Measurements from ENCODE around the gene PLCXD3. TPM values are rescaled to one million over a fixed set of nuclear protein-coding genes. Genes with fewer than 3 reads are reported as not detected.

Gene PLCXD3
- total RNA-seq, 6 donors from 2014 or later, result 1.0 to 2.9 (median 2.2) TPM

DNA sequence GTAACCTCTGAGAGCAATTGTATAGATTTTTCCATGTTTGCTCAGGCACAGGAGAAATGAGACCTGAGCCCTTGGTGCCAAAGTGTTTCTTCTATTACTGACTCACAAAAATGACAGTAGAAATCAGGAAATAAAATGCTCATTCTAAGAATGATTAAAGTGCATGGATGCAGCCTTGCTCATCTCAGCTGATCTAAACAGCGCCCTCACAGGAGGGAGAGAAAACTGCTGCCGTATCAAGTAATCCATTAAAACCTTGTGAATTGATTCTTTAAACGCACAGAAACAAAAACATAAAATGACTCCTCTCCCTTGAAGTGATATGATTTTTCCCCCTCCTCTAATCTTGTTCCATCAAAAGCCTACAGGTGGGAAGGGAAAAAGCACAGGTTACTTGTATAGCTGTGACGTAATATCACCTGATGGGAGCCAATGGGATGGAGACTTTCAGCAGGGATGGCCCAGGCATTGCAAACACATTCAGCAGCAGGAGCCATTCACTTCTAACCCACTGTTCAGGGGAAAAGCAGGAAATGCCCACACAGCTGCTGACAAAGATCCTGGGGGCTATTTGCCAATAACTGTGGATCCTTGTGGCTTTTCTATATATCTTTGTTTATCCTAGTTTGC is 76.7 kb downstream of the PLCXD3 start:
- DNase-seq, result no peak
- no peak overlapping the region for H3K27ac ChIP-seq
- ATAC-seq (ENCODE audit: low FRiP score in 2 of 2), result no peak
- no peaks in the 10 kb centered on the region for H3K4me1 ChIP-seq
- no peak overlapping the region for H3K4me3 ChIP-seq
- TF ChIP-seq POLR2AphosphoS5 (IDR thresholded peaks at IDR 0.05), result no peak
- TF ChIP-seq POLR2A (IDR thresholded peaks at IDR 0.05), result no peak
- TF ChIP-seq, protein P1, sequence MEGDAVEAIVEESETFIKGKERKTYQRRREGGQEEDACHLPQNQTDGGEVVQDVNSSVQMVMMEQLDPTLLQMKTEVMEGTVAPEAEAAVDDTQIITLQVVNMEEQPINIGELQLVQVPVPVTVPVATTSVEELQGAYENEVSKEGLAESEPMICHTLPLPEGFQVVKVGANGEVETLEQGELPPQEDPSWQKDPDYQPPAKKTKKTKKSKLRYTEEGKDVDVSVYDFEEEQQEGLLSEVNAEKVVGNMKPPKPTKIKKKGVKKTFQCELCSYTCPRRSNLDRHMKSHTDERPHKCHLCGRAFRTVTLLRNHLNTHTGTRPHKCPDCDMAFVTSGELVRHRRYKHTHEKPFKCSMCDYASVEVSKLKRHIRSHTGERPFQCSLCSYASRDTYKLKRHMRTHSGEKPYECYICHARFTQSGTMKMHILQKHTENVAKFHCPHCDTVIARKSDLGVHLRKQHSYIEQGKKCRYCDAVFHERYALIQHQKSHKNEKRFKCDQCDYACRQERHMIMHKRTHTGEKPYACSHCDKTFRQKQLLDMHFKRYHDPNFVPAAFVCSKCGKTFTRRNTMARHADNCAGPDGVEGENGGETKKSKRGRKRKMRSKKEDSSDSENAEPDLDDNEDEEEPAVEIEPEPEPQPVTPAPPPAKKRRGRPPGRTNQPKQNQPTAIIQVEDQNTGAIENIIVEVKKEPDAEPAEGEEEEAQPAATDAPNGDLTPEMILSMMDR (IDR thresholded peaks at IDR 0.05), result no peak
- no peak for TF ChIP-seq EP300 (IDR thresholded peaks at IDR 0.05)
- no peaks in the 10 kb centered on the region for H3K36me3 ChIP-seq
- no peaks in the 10 kb centered on the region for H3K27me3 ChIP-seq
- no peaks in the 10 kb centered on the region for H3K9me3 ChIP-seq
- WGBS, 2 donors, result 63 to 69% methylated on average over 4 of the region's 4 CpGs

DNA sequence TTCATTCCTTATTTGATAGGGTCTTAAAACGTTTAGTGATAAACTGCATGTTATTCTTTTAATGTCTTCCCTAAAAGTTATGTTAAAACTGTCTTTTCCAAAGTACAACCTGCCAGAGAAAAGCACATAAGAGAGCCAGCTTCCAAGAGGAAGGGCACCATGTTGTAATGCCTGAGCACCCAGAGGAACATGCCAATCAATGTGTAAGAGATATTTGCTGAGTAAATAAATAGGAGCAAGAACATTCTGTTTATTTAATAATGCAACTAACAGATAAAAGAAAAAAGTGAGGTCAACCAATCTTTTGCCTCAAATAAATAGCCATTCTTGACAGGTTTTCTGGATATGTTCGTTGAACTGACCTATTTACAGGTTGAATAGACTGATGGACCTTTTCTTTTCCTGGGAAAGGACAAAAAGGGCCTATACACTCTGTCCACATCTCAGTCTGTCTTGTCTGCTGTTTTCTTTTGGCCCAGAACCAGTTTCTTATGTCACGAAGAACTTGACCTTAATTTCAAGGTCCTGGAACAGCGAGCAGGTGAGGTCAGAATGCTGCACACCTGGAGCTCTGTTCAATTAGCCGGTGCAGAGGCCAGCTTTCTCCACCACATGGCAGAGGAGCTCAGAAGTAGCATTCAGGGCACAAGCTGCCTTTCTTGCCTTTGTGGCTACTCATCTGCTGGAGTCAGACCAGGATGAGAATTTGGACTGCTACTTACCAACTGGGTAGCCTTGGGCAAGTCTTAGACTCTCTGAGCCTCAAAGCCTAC is 77.7 kb downstream of the PLCXD3 start:
- H3K9me3 ChIP-seq, result no peaks in the 10 kb centered on the region
- H3K36me3 ChIP-seq, result no peaks in the 10 kb centered on the region
- no peak for DNase-seq
- 72 to 78% methylated on average over 5 of the region's 5 CpGs for WGBS, 2 donors
- TF ChIP-seq POLR2AphosphoS5 (IDR thresholded peaks at IDR 0.05) (no peak), EP300 (IDR thresholded peaks at IDR 0.05) (no peak), POLR2A (IDR thresholded peaks at IDR 0.05) (no peak)
- TF ChIP-seq, protein P1 (IDR thresholded peaks at IDR 0.05), result no peak
- no peaks in the 10 kb centered on the region for H3K4me1 ChIP-seq
- H3K27me3 ChIP-seq, result no peaks in the 10 kb centered on the region
- ATAC-seq (ENCODE audit: low FRiP score in 2 of 2), result no peak
- no peak overlapping the region for H3K4me3 ChIP-seq
- no peak overlapping the region for H3K27ac ChIP-seq

DNA sequence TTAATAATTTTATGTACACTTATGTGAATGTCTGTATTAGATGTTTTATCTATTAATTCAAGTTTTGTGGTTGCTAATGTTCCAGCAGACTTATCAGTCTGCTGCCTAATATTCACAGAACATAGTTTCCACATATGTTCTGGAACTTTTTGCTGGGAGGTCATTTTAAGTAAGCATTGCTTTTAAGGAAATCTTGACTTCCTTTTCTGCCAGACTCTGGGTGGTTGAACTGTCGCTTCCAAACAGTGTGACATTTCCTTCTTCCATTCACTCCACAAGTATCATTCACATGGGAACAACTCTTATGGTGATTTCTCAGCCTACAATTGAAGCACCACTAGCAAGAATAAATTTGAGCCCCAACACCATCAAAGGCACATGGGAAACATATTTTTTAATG is 82.9 kb downstream of the PLCXD3 start:
- no peak overlapping the region for H3K4me3 ChIP-seq
- H3K4me1 ChIP-seq, result no peaks in the 10 kb centered on the region
- no peaks in the 10 kb centered on the region for H3K36me3 ChIP-seq
- no peaks in the 10 kb centered on the region for H3K9me3 ChIP-seq
- no peaks in the 10 kb centered on the region for H3K27me3 ChIP-seq
- DNase-seq, result no peak
- no peak overlapping the region for H3K27ac ChIP-seq
- WGBS, 2 donors, result 12% methylated on average over 1 of the region's 1 CpG
- TF ChIP-seq POLR2A (IDR thresholded peaks at IDR 0.05) (no peak), EP300 (IDR thresholded peaks at IDR 0.05) (no peak), POLR2AphosphoS5 (IDR thresholded peaks at IDR 0.05) (no peak)
- TF ChIP-seq, protein P1 (IDR thresholded peaks at IDR 0.05), result no peak
- ATAC-seq (ENCODE audit: low FRiP score in 2 of 2), result no peak

DNA sequence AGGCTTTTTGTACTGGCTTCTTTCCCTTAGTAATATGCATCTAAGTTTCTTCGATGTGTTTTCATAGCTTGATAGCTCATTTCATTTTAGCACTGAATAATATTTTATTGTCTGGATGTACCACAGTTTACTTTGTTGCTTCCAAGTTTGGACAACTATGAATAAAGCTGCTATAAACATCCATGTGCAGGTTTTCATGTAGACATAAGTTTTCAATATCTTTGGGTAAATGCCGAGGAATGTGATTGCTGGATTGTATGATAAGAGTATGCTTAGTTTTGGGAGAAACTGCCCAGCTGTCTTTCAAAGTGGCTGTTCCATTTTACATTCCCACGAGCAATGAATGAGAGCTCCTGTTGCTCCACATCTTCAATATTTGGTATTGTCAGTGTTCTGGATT is 84.7 kb downstream of the PLCXD3 start:
- 50 to 61% methylated on average over 3 of the region's 3 CpGs for WGBS, 2 donors
- Histone ChIP-seq H3K4me3 (no peak overlapping the region), H3K4me1 (no peaks in the 10 kb centered on the region), H3K36me3 (no peaks in the 10 kb centered on the region), H3K27ac (no peak overlapping the region), H3K9me3 (no peaks in the 10 kb centered on the region), H3K27me3 (no peaks in the 10 kb centered on the region)
- DNase-seq (no peak), ATAC-seq (ENCODE audit: low FRiP score in 2 of 2) (no peak)
- no peak for TF ChIP-seq POLR2AphosphoS5 (IDR thresholded peaks at IDR 0.05)

DNA sequence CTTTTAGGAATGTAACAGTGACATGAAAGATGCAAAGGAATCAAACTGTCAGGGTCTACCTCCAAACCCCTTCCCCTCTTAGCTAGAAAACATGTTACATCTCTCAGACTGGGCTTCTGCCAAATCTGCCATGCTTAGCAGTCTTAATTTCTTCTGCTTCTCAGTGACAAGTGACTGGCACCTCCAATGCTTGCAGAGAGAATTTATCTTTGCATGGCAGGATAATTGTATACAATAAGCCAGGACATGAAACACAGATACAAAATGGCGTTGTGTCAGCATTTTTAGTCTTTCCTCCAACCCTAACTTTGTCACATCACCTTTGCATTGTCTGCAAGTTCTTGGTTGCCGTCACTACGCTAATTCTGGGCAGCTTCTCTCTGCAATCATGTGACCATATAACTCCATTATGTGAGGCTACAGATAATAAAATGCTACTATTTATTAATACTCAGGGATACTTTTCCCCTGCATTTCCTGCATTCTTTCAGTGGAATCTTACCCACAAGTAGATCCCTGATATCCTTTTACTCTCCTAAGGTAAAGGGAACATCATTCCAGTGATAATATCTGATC is 89.8 kb downstream of the PLCXD3 start:
- no peak for TF ChIP-seq POLR2AphosphoS5 (IDR thresholded peaks at IDR 0.05)
- no peak for TF ChIP-seq POLR2A (IDR thresholded peaks at IDR 0.05)
- TF ChIP-seq, protein P1 (IDR thresholded peaks at IDR 0.05), result no peak
- no peak for TF ChIP-seq EP300 (IDR thresholded peaks at IDR 0.05)
- ATAC-seq (ENCODE audit: low FRiP score in 2 of 2) (no peak), DNase-seq (no peak)
- no peaks in the 10 kb centered on the region for H3K9me3 ChIP-seq
- no peak overlapping the region for H3K4me3 ChIP-seq
- 83 to 90% methylated on average over 3 of the region's 3 CpGs for WGBS, 2 donors
- no peaks in the 10 kb centered on the region for H3K4me1 ChIP-seq
- no peaks in the 10 kb centered on the region for H3K36me3 ChIP-seq
- no peak overlapping the region for H3K27ac ChIP-seq
- no peaks in the 10 kb centered on the region for H3K27me3 ChIP-seq

Measured in upper lobe of left lung (tissue), 6 donors.